Measurements from ENCODE around the gene OR2AE1.
"Not testable (repeated sequence)": the region's sequence is repeated elsewhere in the genome, so short reads cannot be mapped to it uniquely, and the experiment has no call there.

The OR2AE1 gene

GRCh38 chr7:99876933-99877332 is at the start of gene OR2AE1:
Gene OR2AE1 (minus strand): TSS chr7:99877033. CDS start chr7:99877033, 0 bp downstream.
- DNase-seq, result no peak

- DNase-seq, result no peak
Measured at GRCh38 chr7:99926321-99926720, 49.5 kb upstream of the OR2AE1 start.

GRCh38 chr7:99923200-99923599 is 46.4 kb upstream of the OR2AE1 start:
- DNase-seq, result no peak

GRCh38 chr7:99920149-99920548 is 43.3 kb upstream of the OR2AE1 start:
- no peak for DNase-seq

- DNase-seq, result no peak
Measured at GRCh38 chr7:99919814-99920112, 42.9 kb upstream of the OR2AE1 start.

- peak; percentile 92 for DNase-seq
Measured at GRCh38 chr7:99918959-99919813, 42.4 kb upstream of the OR2AE1 start, which contains the start of gene TRIM4. Gene TRIM4 (minus strand): TSS chr7:99919530. CDS start chr7:99919401, 129 bp downstream.

GRCh38 chr7:99910976-99911375 is 34.1 kb upstream of the OR2AE1 start:
- no peak for DNase-seq

- DNase-seq, result no peak
Measured at GRCh38 chr7:99901581-99901980, 24.7 kb upstream of the OR2AE1 start.

- DNase-seq, result no peak
Measured at GRCh38 chr7:99899830-99900519, 23.1 kb upstream of the OR2AE1 start.

- no peak for DNase-seq
Measured at GRCh38 chr7:99898836-99899235, 22.0 kb upstream of the OR2AE1 start.

GRCh38 chr7:99898023-99898357 is 21.2 kb upstream of the OR2AE1 start:
- no peak for DNase-seq

GRCh38 chr7:99897322-99898022 is 20.6 kb upstream of the OR2AE1 start:
- no peak for DNase-seq

GRCh38 chr7:99894738-99895137 is 17.9 kb upstream of the OR2AE1 start:
- no peak for DNase-seq

GRCh38 chr7:99893280-99893679 is 16.4 kb upstream of the OR2AE1 start:
- no peak for DNase-seq

GRCh38 chr7:99890348-99890747 is 13.5 kb upstream of the OR2AE1 start:
- not testable (repeated sequence) for DNase-seq

- DNase-seq, result not testable (repeated sequence)
Measured at GRCh38 chr7:99888366-99888765, 11.5 kb upstream of the OR2AE1 start.

GRCh38 chr7:99881370-99881769 is 4.5 kb upstream of the OR2AE1 start:
- no peak for DNase-seq

GRCh38 chr7:99876491-99876890 is 342 bp downstream of the OR2AE1 start:
- DNase-seq, result no peak

GRCh38 chr7:99868246-99868645 is 8.6 kb downstream of the OR2AE1 start:
- no peak for DNase-seq

- DNase-seq, result not testable (repeated sequence)
Measured at GRCh38 chr7:99867477-99867876, 9.4 kb downstream of the OR2AE1 start.

- DNase-seq, result no peak
Measured at GRCh38 chr7:99863847-99864440, 12.9 kb downstream of the OR2AE1 start.

- no peak for DNase-seq
Measured at GRCh38 chr7:99860281-99861127, 16.3 kb downstream of the OR2AE1 start.
